Uterus (tissue), 2 donors: ENCODE measurements around the gene TSFM.

Experiments
- CTCF ChIP-seq, 4 experiments: fragments of 200-600 bp in 2 of 4; fragments of 450-650 bp in 2 of 4; sonication (generic) in 2 of 4; IDR thresholded peaks; one replicate each; pipeline ENCODE4 v1.5.1; 2016 to 2019; ENCODE audit warnings: antibody characterized with exemption in 4 of 4, mild to moderate bottlenecking in 2 of 4, moderate library complexity in 1 of 4
- POLR2A ChIP-seq, 2 donors: fragments of 450-650 bp; IDR thresholded peaks; one replicate each; pipeline ENCODE4 v1.6.1; 2016; ENCODE audit warnings: antibody characterized with exemption in 2 of 2, mild to moderate bottlenecking in 1 of 2, moderate library complexity in 1 of 2

DNA sequence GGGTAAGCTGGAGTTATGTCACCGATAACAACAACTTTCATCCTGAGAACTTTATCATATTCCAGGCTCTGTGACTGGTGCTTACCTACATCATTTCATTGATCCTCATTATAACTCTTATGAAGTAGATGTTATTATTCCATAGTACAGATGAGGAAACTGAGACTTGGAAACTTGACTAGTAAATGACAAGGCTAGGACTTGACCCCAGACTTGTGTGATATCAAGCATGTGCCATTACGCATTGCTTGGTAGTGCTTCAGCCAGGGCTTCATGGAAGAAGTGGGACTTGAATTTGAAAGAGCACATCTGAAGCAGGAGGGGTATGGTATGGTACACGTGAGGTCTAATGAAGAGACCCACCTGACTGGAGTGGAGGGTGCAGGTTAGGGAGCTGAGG lies 24.1 kb downstream of the TSFM start:
- TF ChIP-seq CTCF (IDR thresholded peaks at IDR 0.05) (no peak), POLR2A (IDR thresholded peaks at IDR 0.05) (no peak)
